K562 (cell line): ENCODE measurements around the gene MADD. TPM values are rescaled to one million over a fixed set of nuclear protein-coding genes. Genes with fewer than 3 reads are reported as not detected.
A peak's percentile ranks its signal among the peaks of the same experiment; 100 is the strongest.

Source experiments
- CCNT2 ChIP-seq: IDR thresholded peaks from 2 replicates; pipeline ENCODE4 v1.6.1; 2011; ENCODE audit warnings: borderline replicate concordance, low read depth, mild to moderate bottlenecking, moderate library complexity, mixed read lengths, low read length; ENCODE audit not compliant: insufficient read length; ENCODE audit errors: extremely low read depth
- CTBP1 ChIP-seq: fragments of 450-650 bp; IDR thresholded peaks from 2 replicates; pipeline ENCODE4 v1.6.1; 2016; ENCODE audit warnings: borderline replicate concordance
- GABPB1 ChIP-seq: sonication (generic); formaldehyde crosslinking; IDR thresholded peaks from 2 replicates; pipeline ENCODE4 v1.8.0; 2022; ENCODE audit warnings: mild to moderate bottlenecking, missing genetic modification reagents
- HDAC1 ChIP-seq, 2 experiments: fragments of 450-650 bp; IDR thresholded peaks; 2 replicates each; pipeline ENCODE4 v1.6.1; 2016 to 2017; ENCODE audit warnings: inconsistent platforms in 1 of 2, mild to moderate bottlenecking in 1 of 2, moderate library complexity in 1 of 2
- L3MBTL2 ChIP-seq: fragments of 450-650 bp; IDR thresholded peaks from 2 replicates; pipeline ENCODE4 v1.6.1; 2016; ENCODE audit warnings: mild to moderate bottlenecking, moderate library complexity
- MCM5 ChIP-seq: fragments of 450-650 bp; IDR thresholded peaks from 2 replicates; pipeline ENCODE4 v1.6.1; 2016; ENCODE audit warnings: low read depth
- MTA2 ChIP-seq: fragments of 450-650 bp; IDR thresholded peaks from 2 replicates; pipeline ENCODE4 v1.6.1; 2016; ENCODE audit warnings: low read depth
- NCOA4 ChIP-seq: fragments of 450-650 bp; IDR thresholded peaks from 2 replicates; pipeline ENCODE4 v1.6.1; 2018; ENCODE audit warnings: mild to moderate bottlenecking; ENCODE audit not compliant: partially characterized antibody
- NFXL1 ChIP-seq: fragments of 450-650 bp; formaldehyde crosslinking; IDR thresholded peaks from 2 replicates; pipeline ENCODE4 v1.4.0; 2021; ENCODE audit warnings: mild to moderate bottlenecking
- PURB ChIP-seq: sonication (generic); formaldehyde crosslinking; IDR thresholded peaks from 2 replicates; pipeline ENCODE4 v1.9.0; 2021; ENCODE audit warnings: low read depth, mild to moderate bottlenecking, missing genetic modification reagents
- ZBTB1 ChIP-seq: sonication (generic); formaldehyde crosslinking; IDR thresholded peaks from 2 replicates; pipeline ENCODE4 v1.8.1; 2023; ENCODE audit warnings: missing genetic modification reagents, low read depth, mild to moderate bottlenecking, borderline replicate concordance
- ZFP30 ChIP-seq: fragments of 250-450 bp; sonication (Bioruptor Pico); IDR thresholded peaks from 2 replicates; pipeline ENCODE4 v1.8.0; 2022; ENCODE audit warnings: moderate library complexity, mild to moderate bottlenecking, inconsistent platforms, borderline replicate concordance
- ZNF175 ChIP-seq: fragments of 200-800 bp; sonication (Bioruptor generic); IDR thresholded peaks from 2 replicates; pipeline ENCODE4 v1.6.1; 2016; ENCODE audit warnings: low read depth, mild to moderate bottlenecking, missing genetic modification characterization, missing compliant biosample characterization
- ZNF644 ChIP-seq: fragments of 200-800 bp; sonication (Bioruptor generic); IDR thresholded peaks from 2 replicates; pipeline ENCODE4 v1.6.1; 2016; ENCODE audit warnings: low read depth, missing genetic modification characterization, missing compliant biosample characterization
- polyA plus RNA-seq, 8 experiments: library from polyadenylated mRNA; depleted of rRNA in 4 of 8; stranded (reverse) in 5 of 8; unstranded in 3 of 8; fragments of >200 nt; fragmentation: Nextera tagmentation in 2 of 8; fragmentation: Illumina TruSeq in 1 of 8; extraction: Ambion mirVana in 2 of 8; extraction: Trizol in 1 of 8; gene quantifications; 2 replicates each; pipeline versions ENCODE4 v1.2.1 to v1.2.3, GENCODE V29; 2011 to 2014; ENCODE audit warnings: inconsistent platforms in 1 of 8, missing spikeins in 1 of 8
- total RNA-seq, 7 experiments: library from RNA; depleted of rRNA in 6 of 7; stranded (reverse); fragments of >200 nt in 6 of 7; fragmentation: Illumina TruSeq in 2 of 7; extraction: Trizol in 2 of 7; gene quantifications; 2 replicates each; pipeline versions ENCODE4 v1.2.1 to v1.2.3, GENCODE V29; 2011 to 2021; ENCODE audit warnings: low replicate concordance in 1 of 7
- TF ChIP-seq, protein P1 (sequence below): fragments of 450-650 bp; IDR thresholded peaks from 2 replicates; pipeline ENCODE4 v1.6.1; 2016; ENCODE audit warnings: mild to moderate bottlenecking, moderate library complexity

The MADD gene
- total and polyA plus RNA-seq, 9 of the 15 experiments (the other 6 are each of a cell fraction or from before 2014, with no cell fraction given), result 0.68 to 57.6 (median 33.6) TPM

DNA sequence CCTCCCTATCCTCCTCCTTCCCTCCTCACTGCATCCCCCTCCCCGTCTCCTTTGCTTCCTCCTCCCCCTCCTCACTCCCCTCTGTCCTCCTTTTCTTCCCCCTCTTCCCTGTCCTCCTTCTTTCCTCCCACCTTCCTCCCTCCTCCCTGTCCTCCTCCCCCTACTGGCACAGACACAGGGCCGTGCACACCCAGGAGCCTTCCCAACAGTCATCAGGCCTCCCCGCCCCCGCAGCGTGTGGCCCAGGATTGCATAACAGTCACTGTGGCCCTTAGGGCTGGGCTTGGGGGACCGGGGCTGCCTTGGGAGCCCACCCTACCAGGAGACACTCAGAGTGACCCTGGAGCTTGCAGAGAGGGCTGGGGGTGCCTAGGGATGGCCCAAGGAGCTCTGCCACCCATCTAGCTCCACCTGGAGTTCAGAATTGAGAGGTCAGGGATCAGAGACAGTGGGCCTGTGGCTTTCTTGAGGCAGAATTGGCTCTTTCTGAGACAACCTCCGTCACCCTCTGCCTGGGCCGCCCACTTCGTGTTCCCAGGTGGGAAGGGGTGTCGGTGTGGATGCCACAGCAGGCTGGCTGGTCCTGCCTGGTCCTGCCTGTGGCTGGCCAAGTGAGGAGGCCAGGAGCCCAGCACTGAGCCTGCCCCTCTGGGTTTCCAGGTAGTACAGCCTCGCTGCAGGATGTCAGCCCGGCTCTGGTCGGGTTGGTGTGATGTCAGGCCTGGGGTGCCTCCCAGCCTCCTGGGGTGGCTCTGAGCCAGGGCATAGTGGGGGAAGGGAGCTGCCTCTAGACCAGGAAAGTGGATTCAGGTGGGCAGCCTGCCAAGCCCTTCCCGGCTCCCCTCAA is 106.8 kb downstream of the MADD start (continued):
- TF ChIP-seq, protein P1, sequence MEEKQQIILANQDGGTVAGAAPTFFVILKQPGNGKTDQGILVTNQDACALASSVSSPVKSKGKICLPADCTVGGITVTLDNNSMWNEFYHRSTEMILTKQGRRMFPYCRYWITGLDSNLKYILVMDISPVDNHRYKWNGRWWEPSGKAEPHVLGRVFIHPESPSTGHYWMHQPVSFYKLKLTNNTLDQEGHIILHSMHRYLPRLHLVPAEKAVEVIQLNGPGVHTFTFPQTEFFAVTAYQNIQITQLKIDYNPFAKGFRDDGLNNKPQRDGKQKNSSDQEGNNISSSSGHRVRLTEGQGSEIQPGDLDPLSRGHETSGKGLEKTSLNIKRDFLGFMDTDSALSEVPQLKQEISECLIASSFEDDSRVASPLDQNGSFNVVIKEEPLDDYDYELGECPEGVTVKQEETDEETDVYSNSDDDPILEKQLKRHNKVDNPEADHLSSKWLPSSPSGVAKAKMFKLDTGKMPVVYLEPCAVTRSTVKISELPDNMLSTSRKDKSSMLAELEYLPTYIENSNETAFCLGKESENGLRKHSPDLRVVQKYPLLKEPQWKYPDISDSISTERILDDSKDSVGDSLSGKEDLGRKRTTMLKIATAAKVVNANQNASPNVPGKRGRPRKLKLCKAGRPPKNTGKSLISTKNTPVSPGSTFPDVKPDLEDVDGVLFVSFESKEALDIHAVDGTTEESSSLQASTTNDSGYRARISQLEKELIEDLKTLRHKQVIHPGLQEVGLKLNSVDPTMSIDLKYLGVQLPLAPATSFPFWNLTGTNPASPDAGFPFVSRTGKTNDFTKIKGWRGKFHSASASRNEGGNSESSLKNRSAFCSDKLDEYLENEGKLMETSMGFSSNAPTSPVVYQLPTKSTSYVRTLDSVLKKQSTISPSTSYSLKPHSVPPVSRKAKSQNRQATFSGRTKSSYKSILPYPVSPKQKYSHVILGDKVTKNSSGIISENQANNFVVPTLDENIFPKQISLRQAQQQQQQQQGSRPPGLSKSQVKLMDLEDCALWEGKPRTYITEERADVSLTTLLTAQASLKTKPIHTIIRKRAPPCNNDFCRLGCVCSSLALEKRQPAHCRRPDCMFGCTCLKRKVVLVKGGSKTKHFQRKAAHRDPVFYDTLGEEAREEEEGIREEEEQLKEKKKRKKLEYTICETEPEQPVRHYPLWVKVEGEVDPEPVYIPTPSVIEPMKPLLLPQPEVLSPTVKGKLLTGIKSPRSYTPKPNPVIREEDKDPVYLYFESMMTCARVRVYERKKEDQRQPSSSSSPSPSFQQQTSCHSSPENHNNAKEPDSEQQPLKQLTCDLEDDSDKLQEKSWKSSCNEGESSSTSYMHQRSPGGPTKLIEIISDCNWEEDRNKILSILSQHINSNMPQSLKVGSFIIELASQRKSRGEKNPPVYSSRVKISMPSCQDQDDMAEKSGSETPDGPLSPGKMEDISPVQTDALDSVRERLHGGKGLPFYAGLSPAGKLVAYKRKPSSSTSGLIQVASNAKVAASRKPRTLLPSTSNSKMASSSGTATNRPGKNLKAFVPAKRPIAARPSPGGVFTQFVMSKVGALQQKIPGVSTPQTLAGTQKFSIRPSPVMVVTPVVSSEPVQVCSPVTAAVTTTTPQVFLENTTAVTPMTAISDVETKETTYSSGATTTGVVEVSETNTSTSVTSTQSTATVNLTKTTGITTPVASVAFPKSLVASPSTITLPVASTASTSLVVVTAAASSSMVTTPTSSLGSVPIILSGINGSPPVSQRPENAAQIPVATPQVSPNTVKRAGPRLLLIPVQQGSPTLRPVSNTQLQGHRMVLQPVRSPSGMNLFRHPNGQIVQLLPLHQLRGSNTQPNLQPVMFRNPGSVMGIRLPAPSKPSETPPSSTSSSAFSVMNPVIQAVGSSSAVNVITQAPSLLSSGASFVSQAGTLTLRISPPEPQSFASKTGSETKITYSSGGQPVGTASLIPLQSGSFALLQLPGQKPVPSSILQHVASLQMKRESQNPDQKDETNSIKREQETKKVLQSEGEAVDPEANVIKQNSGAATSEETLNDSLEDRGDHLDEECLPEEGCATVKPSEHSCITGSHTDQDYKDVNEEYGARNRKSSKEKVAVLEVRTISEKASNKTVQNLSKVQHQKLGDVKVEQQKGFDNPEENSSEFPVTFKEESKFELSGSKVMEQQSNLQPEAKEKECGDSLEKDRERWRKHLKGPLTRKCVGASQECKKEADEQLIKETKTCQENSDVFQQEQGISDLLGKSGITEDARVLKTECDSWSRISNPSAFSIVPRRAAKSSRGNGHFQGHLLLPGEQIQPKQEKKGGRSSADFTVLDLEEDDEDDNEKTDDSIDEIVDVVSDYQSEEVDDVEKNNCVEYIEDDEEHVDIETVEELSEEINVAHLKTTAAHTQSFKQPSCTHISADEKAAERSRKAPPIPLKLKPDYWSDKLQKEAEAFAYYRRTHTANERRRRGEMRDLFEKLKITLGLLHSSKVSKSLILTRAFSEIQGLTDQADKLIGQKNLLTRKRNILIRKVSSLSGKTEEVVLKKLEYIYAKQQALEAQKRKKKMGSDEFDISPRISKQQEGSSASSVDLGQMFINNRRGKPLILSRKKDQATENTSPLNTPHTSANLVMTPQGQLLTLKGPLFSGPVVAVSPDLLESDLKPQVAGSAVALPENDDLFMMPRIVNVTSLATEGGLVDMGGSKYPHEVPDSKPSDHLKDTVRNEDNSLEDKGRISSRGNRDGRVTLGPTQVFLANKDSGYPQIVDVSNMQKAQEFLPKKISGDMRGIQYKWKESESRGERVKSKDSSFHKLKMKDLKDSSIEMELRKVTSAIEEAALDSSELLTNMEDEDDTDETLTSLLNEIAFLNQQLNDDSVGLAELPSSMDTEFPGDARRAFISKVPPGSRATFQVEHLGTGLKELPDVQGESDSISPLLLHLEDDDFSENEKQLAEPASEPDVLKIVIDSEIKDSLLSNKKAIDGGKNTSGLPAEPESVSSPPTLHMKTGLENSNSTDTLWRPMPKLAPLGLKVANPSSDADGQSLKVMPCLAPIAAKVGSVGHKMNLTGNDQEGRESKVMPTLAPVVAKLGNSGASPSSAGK, result peak; percentile 36; the same call in 1 of the 2 replicates
- no peak for TF ChIP-seq ZNF175 (CRISPR knock-in tag)
- no peak for TF ChIP-seq L3MBTL2
- no peak for TF ChIP-seq PURB (CRISPR knock-in tag)
- no peak for TF ChIP-seq ZFP30 (CRISPR knock-in tag)
- TF ChIP-seq NCOA4, result no peak
- TF ChIP-seq HDAC1 (IDR thresholded peaks at IDR 0.05), result peak in 1 of 2 experiments; percentile 74; a peak in 3 of 4 replicates
- no peak for TF ChIP-seq MTA2
- no peak for TF ChIP-seq NFXL1
- TF ChIP-seq CCNT2, result peak; percentile 25
- TF ChIP-seq MCM5, result no peak
- no peak for TF ChIP-seq ZBTB1 (CRISPR knock-in tag)
- TF ChIP-seq GABPB1 (CRISPR knock-in tag), result no peak
- no peak for TF ChIP-seq ZNF644 (tag)
- peak; percentile 58; the same call in 1 of the 2 replicates for TF ChIP-seq CTBP1
